Thyroid gland (tissue), 4 donors: Measurements from ENCODE around the gene STK4.

Source experiments
- CTCF ChIP-seq, 6 experiments: fragments of 200-600 bp in 3 of 6; fragments of 450-650 bp in 3 of 6; sonication (generic) in 3 of 6; IDR thresholded peaks; one replicate each; pipeline ENCODE4 v1.5.1; 2016 to 2019; ENCODE audit warnings: antibody characterized with exemption in 6 of 6, mild to moderate bottlenecking in 2 of 6, inconsistent platforms in 1 of 6, moderate library complexity in 1 of 6
- POLR2A ChIP-seq, 2 donors: fragments of 450-650 bp; IDR thresholded peaks; one replicate each; pipeline ENCODE4 v1.6.1; 2017; ENCODE audit warnings: antibody characterized with exemption in 2 of 2, mild to moderate bottlenecking in 2 of 2, moderate library complexity in 1 of 2

- no peak for TF ChIP-seq CTCF (IDR thresholded peaks at IDR 0.05)
- no peak for TF ChIP-seq POLR2A (IDR thresholded peaks at IDR 0.05)
Observed at GRCh38 chr20:44924541-44924940, 41.8 kb upstream of the STK4 start.
